Measurements from ENCODE around the gene FAM107A. TPM values are rescaled to one million over a fixed set of nuclear protein-coding genes. Genes with fewer than 3 reads are reported as not detected.

The FAM107A gene
- polyA plus RNA-seq, 1 donor (not counting 4 experiments of a cell fraction or from before 2014, with no cell fraction given) = not detected

- H2AFZ ChIP-seq (ENCODE audit: control insufficient read depth, low read length) = no peak overlapping the region
- no peaks in the 10 kb centered on the region for H3K79me2 ChIP-seq (ENCODE audit: control insufficient read depth, insufficient read depth, low read length)
- H3K4me1 ChIP-seq (ENCODE audit: control insufficient read depth, extremely low read depth, insufficient read depth, low read length) = peaks cover 23% of the 10 kb centered on the region
- H3K27me3 ChIP-seq (ENCODE audit: control insufficient read depth, extremely low read depth, insufficient read depth, low read length) = no peaks in the 10 kb centered on the region
- no peak overlapping the region for H3K27ac ChIP-seq (ENCODE audit: control insufficient read depth, insufficient read depth, low read length)
- dilution Hi-C loops (cut with MboI; ENCODE audit: extremely low pct_ligation_motif_present, low sequenced_read_pairs) = no loop called here
- H3K9ac ChIP-seq (ENCODE audit: control insufficient read depth, extremely low read depth, insufficient read depth, low read length) = no peak overlapping the region
- no peak overlapping the region for H3K4me3 ChIP-seq (ENCODE audit: control insufficient read depth in 2 of 3, extremely low read depth in 1 of 3, insufficient read depth in 2 of 3, low read depth in 1 of 3, low read length in 3 of 3)
- H3K9me3 ChIP-seq (ENCODE audit: control insufficient read depth, low read depth, low read length) = no peaks in the 10 kb centered on the region
- no peak for TF ChIP-seq EZH2 (IDR thresholded peaks at IDR 0.05; ENCODE audit: low read length)
- TF ChIP-seq CTCF (optimal IDR thresholded peaks at IDR 0.05 in 1 of 3, IDR thresholded peaks at IDR 0.05 in 1 of 3, conservative IDR thresholded peaks at IDR 0.05 in 1 of 3; ENCODE audit: extremely low read depth in 1 of 3, insufficient read depth in 2 of 3, low read length in 3 of 3) = no peak
- H4K20me1 ChIP-seq (ENCODE audit: control insufficient read depth, extremely low read depth, insufficient read depth, low read length) = no peaks in the 10 kb centered on the region
- H3K4me2 ChIP-seq (ENCODE audit: control insufficient read depth, extremely low read depth, insufficient read depth, low read depth, low read length) = no peak overlapping the region
- no peaks in the 10 kb centered on the region for H3K9me1 ChIP-seq (ENCODE audit: control insufficient read depth, extremely low read depth, insufficient read depth, low read length)
- no peaks in the 10 kb centered on the region for H3K36me3 ChIP-seq (ENCODE audit: control insufficient read depth in 2 of 2, extremely low read depth in 1 of 2, insufficient read depth in 2 of 2, low read length in 2 of 2)
- DNase-seq (ENCODE audit: low read depth, low spot score) (no peak), FAIRE-seq (no peak)
Measured at GRCh38 chr3:58564054-58564453, 13.1 kb downstream of the FAM107A start.

GRCh38 chr3:58563386-58564035 lies 13.7 kb downstream of the FAM107A start:
- dilution Hi-C loops (cut with MboI; ENCODE audit: extremely low pct_ligation_motif_present, low sequenced_read_pairs) = no loop called here
- Histone ChIP-seq H3K79me2 (ENCODE audit: control insufficient read depth, insufficient read depth, low read length) (no peaks in the 10 kb centered on the region), H3K27ac (ENCODE audit: control insufficient read depth, insufficient read depth, low read length) (no peak overlapping the region), H3K9me1 (ENCODE audit: control insufficient read depth, extremely low read depth, insufficient read depth, low read length) (no peaks in the 10 kb centered on the region), H3K4me1 (ENCODE audit: control insufficient read depth, extremely low read depth, insufficient read depth, low read length) (peaks cover 23% of the 10 kb centered on the region), H2AFZ (ENCODE audit: control insufficient read depth, low read length) (no peak overlapping the region), H4K20me1 (ENCODE audit: control insufficient read depth, extremely low read depth, insufficient read depth, low read length) (no peaks in the 10 kb centered on the region), H3K9me3 (ENCODE audit: control insufficient read depth, low read depth, low read length) (no peaks in the 10 kb centered on the region), H3K4me2 (ENCODE audit: control insufficient read depth, extremely low read depth, insufficient read depth, low read depth, low read length) (no peak overlapping the region), H3K9ac (ENCODE audit: control insufficient read depth, extremely low read depth, insufficient read depth, low read length) (no peak overlapping the region), H3K4me3 (ENCODE audit: control insufficient read depth in 2 of 3, extremely low read depth in 1 of 3, insufficient read depth in 2 of 3, low read depth in 1 of 3, low read length in 3 of 3) (no peak overlapping the region), H3K36me3 (ENCODE audit: control insufficient read depth in 2 of 2, extremely low read depth in 1 of 2, insufficient read depth in 2 of 2, low read length in 2 of 2) (no peaks in the 10 kb centered on the region), H3K27me3 (ENCODE audit: control insufficient read depth, extremely low read depth, insufficient read depth, low read length) (no peaks in the 10 kb centered on the region)
- FAIRE-seq = no peak
- DNase-seq (ENCODE audit: low read depth, low spot score) = no peak
- TF ChIP-seq EZH2 (IDR thresholded peaks at IDR 0.05; ENCODE audit: low read length) = no peak
- no peak for TF ChIP-seq CTCF (optimal IDR thresholded peaks at IDR 0.05 in 1 of 3, IDR thresholded peaks at IDR 0.05 in 1 of 3, conservative IDR thresholded peaks at IDR 0.05 in 1 of 3; ENCODE audit: extremely low read depth in 1 of 3, insufficient read depth in 2 of 3, low read length in 3 of 3)
